ENCODE measurements around the gene ISLR.

DNA sequence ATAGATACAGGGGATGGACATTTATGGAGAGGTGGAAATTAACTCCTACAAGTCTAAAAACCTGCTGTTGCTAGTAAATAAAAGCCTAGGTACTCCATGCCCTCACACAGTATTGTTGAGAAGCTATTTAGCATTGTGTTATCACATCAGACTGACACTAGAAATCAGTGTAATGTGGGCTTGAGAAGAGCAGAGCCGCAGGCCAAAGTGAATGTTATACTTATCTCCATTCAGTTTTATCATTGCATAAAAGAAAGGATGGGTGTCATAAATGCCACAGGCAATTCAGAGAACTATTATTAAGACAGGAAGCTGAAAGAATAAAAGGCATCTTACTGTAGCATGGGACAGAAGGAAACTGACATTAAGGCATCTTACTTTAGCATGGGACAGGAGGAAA lies 13.7 kb upstream of the ISLR start:
- TF ChIP-seq, protein P1, sequence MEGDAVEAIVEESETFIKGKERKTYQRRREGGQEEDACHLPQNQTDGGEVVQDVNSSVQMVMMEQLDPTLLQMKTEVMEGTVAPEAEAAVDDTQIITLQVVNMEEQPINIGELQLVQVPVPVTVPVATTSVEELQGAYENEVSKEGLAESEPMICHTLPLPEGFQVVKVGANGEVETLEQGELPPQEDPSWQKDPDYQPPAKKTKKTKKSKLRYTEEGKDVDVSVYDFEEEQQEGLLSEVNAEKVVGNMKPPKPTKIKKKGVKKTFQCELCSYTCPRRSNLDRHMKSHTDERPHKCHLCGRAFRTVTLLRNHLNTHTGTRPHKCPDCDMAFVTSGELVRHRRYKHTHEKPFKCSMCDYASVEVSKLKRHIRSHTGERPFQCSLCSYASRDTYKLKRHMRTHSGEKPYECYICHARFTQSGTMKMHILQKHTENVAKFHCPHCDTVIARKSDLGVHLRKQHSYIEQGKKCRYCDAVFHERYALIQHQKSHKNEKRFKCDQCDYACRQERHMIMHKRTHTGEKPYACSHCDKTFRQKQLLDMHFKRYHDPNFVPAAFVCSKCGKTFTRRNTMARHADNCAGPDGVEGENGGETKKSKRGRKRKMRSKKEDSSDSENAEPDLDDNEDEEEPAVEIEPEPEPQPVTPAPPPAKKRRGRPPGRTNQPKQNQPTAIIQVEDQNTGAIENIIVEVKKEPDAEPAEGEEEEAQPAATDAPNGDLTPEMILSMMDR (IDR thresholded peaks at IDR 0.05): no peak
- no peak for TF ChIP-seq POLR2AphosphoS5 (IDR thresholded peaks at IDR 0.05)
- no peak for TF ChIP-seq POLR2A (IDR thresholded peaks at IDR 0.05)
